ENCODE results near the gene PDZRN3. TPM values are rescaled to one million over a fixed set of nuclear protein-coding genes. Genes with fewer than 3 reads are reported as not detected.

PDZRN3 gene
- total and polyA plus RNA-seq, 2 experiments from 2014 or later: 42.9 to 60.5 TPM

DNA sequence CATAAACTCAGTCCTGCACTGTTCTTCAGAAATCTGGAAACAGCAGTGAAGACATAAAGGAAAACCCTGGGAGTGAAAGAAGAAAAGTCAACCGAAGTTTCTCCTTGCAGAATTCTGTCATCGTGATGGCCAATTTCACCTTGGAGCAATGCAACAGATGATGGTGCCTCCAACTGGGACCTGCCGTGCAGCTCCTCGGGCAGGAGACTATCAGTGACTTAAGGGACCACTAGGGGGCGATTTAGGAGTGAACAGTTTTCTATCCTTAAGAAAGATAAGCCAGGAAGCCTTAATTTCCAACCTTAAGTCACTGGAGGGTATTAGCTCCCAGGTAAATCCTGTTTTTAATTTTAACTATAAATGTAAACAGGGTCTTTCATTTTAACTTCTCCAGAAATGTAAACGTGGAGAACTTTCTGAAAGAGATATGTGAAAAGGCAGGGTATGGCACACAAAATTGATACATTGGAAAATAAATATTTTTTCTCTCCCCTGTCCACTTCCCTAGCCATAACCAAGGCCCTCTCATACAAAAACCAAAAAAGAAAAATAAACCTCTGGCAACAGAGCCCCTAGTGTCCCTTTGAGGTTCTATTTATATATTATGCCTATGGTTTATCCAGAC lies 116.3 kb downstream of the PDZRN3 start:
- no peak overlapping the region for H2AFZ ChIP-seq
- H3K27ac ChIP-seq: peak overlapping the region; percentile 3
- H3K9me3 ChIP-seq (ENCODE audit: low read depth): no peaks in the 10 kb centered on the region
- peak overlapping the region; percentile 7 for H3K4me2 ChIP-seq
- DNase-seq (ENCODE audit: low spot score): peak; percentile 89
- H4K20me1 ChIP-seq (ENCODE audit: insufficient read depth, poor library complexity, severe bottlenecking): peaks cover 13% of the 10 kb centered on the region
- H3K4me3 ChIP-seq: no peak overlapping the region
- no peaks in the 10 kb centered on the region for H3K9me2 ChIP-seq (replicated peaks; ENCODE audit: insufficient read depth)
- 23% methylated on average over 6 of the region's 6 CpGs for WGBS (ENCODE audit: low lambda C conversion rate, missing lambda C conversion rate)
- H3K27me3 ChIP-seq: no peaks in the 10 kb centered on the region
- no peaks in the 10 kb centered on the region for H3K36me3 ChIP-seq (replicated peaks; ENCODE audit: insufficient read depth, low read depth)
- TF ChIP-seq, protein P1, sequence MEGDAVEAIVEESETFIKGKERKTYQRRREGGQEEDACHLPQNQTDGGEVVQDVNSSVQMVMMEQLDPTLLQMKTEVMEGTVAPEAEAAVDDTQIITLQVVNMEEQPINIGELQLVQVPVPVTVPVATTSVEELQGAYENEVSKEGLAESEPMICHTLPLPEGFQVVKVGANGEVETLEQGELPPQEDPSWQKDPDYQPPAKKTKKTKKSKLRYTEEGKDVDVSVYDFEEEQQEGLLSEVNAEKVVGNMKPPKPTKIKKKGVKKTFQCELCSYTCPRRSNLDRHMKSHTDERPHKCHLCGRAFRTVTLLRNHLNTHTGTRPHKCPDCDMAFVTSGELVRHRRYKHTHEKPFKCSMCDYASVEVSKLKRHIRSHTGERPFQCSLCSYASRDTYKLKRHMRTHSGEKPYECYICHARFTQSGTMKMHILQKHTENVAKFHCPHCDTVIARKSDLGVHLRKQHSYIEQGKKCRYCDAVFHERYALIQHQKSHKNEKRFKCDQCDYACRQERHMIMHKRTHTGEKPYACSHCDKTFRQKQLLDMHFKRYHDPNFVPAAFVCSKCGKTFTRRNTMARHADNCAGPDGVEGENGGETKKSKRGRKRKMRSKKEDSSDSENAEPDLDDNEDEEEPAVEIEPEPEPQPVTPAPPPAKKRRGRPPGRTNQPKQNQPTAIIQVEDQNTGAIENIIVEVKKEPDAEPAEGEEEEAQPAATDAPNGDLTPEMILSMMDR (IDR thresholded peaks at IDR 0.05; ENCODE audit: poor library complexity): peak; percentile 71
- TF ChIP-seq EZH2 (IDR thresholded peaks at IDR 0.05; ENCODE audit: borderline replicate concordance): no peak
- H3K79me2 ChIP-seq: peaks cover 62% of the 10 kb centered on the region
- peaks cover 49% of the 10 kb centered on the region for H3K4me1 ChIP-seq (ENCODE audit: insufficient read depth)

DNA sequence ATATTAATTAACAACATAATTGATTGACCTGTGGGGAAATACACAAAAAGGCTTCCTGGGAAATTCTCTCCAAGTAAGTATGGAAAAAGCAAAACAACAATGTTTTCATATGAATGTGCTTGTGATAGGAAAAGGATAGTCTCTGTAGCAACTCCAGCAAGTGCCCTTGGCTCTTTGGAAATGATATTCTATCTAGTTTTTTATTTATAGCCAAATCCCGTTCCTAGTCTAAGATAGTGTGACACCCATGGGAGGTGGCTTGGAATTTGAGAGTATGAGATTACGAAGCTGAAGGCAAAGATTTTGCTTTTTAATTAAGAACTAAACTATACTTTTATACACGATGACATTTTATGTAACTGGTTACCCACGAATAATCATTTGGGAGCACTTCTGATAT lies 119.9 kb downstream of the PDZRN3 start:
- peaks cover 5% of the 10 kb centered on the region for H4K20me1 ChIP-seq (ENCODE audit: insufficient read depth, poor library complexity, severe bottlenecking)
- no peak overlapping the region for H3K4me2 ChIP-seq
- H3K9me2 ChIP-seq (replicated peaks; ENCODE audit: insufficient read depth): no peaks in the 10 kb centered on the region
- no peak overlapping the region for H3K4me3 ChIP-seq
- TF ChIP-seq, protein P1 (IDR thresholded peaks at IDR 0.05; ENCODE audit: poor library complexity): no peak
- TF ChIP-seq EZH2phosphoT487 (IDR thresholded peaks at IDR 0.05; ENCODE audit: low read depth, severe bottlenecking, unreplicated experiment): no peak
- no peak for TF ChIP-seq EZH2 (IDR thresholded peaks at IDR 0.05; ENCODE audit: borderline replicate concordance)
- no peaks in the 10 kb centered on the region for H3K36me3 ChIP-seq (replicated peaks; ENCODE audit: insufficient read depth, low read depth)
- H3K4me1 ChIP-seq (ENCODE audit: insufficient read depth): peaks cover 24% of the 10 kb centered on the region
- 83% methylated on average over 4 of the region's 4 CpGs for WGBS (ENCODE audit: low lambda C conversion rate, missing lambda C conversion rate)
- peaks cover 69% of the 10 kb centered on the region for H3K79me2 ChIP-seq
- no peak for DNase-seq (ENCODE audit: low spot score)
- no peak overlapping the region for H3K27ac ChIP-seq
- H3K9me3 ChIP-seq (ENCODE audit: low read depth): no peaks in the 10 kb centered on the region
- no peak overlapping the region for H2AFZ ChIP-seq
- H3K27me3 ChIP-seq: no peaks in the 10 kb centered on the region

DNA sequence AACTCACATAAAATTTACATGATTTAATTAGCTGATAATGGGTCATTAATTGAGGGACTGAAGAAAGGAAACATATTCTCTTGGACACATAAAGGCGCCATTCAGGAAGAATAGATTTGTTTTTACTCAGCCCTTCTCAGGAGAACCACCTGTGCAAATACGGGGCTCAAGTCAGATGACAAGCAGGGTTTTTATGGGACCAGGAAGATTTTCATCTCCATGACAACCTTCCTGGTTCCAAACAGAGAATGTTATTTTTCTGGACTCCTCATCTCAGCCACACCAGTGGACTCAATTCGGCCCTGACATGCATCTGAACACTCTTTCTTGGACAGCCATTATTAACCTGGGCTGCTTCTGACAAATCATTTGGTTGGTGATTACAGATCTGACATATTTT lies 120.5 kb downstream of the PDZRN3 start:
- 44% methylated on average over 3 of the region's 3 CpGs for WGBS (ENCODE audit: low lambda C conversion rate, missing lambda C conversion rate)
- no peak overlapping the region for H3K4me3 ChIP-seq
- peak overlapping the region; percentile 65 for H3K4me2 ChIP-seq
- H4K20me1 ChIP-seq (ENCODE audit: insufficient read depth, poor library complexity, severe bottlenecking): peaks cover 3% of the 10 kb centered on the region
- TF ChIP-seq, protein P1 (IDR thresholded peaks at IDR 0.05; ENCODE audit: poor library complexity): no peak
- TF ChIP-seq EZH2 (IDR thresholded peaks at IDR 0.05; ENCODE audit: borderline replicate concordance): no peak
- peaks cover 18% of the 10 kb centered on the region for H3K4me1 ChIP-seq (ENCODE audit: insufficient read depth)
- H3K9me2 ChIP-seq (replicated peaks; ENCODE audit: insufficient read depth): no peaks in the 10 kb centered on the region
- no peaks in the 10 kb centered on the region for H3K27me3 ChIP-seq
- no peak for DNase-seq (ENCODE audit: low spot score)
- H3K36me3 ChIP-seq (replicated peaks; ENCODE audit: insufficient read depth, low read depth): no peaks in the 10 kb centered on the region
- H3K9me3 ChIP-seq (ENCODE audit: low read depth): no peaks in the 10 kb centered on the region
- H3K79me2 ChIP-seq: peaks cover 70% of the 10 kb centered on the region
- no peak overlapping the region for H2AFZ ChIP-seq
- H3K27ac ChIP-seq: peak overlapping the region; percentile 67
